GM12801 (cell line): ENCODE results near the gene NELL2.

ENCODE experiments used
- TF ChIP-seq, protein P1 (sequence below): IDR thresholded peaks from one replicate; pipeline ENCODE4 v1.5.1; 2011; ENCODE audit warnings: control low read depth; ENCODE audit not compliant: insufficient read length; ENCODE audit errors: extremely low read depth

The NELL2 gene

GRCh38 chr12:44526655-44527182, 349.4 kb downstream of the NELL2 start:
- TF ChIP-seq, protein P1, sequence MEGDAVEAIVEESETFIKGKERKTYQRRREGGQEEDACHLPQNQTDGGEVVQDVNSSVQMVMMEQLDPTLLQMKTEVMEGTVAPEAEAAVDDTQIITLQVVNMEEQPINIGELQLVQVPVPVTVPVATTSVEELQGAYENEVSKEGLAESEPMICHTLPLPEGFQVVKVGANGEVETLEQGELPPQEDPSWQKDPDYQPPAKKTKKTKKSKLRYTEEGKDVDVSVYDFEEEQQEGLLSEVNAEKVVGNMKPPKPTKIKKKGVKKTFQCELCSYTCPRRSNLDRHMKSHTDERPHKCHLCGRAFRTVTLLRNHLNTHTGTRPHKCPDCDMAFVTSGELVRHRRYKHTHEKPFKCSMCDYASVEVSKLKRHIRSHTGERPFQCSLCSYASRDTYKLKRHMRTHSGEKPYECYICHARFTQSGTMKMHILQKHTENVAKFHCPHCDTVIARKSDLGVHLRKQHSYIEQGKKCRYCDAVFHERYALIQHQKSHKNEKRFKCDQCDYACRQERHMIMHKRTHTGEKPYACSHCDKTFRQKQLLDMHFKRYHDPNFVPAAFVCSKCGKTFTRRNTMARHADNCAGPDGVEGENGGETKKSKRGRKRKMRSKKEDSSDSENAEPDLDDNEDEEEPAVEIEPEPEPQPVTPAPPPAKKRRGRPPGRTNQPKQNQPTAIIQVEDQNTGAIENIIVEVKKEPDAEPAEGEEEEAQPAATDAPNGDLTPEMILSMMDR: no peak

- TF ChIP-seq, protein P1: no peak
Observed at GRCh38 chr12:44525806-44526654, 350.1 kb downstream of the NELL2 start.

DNA sequence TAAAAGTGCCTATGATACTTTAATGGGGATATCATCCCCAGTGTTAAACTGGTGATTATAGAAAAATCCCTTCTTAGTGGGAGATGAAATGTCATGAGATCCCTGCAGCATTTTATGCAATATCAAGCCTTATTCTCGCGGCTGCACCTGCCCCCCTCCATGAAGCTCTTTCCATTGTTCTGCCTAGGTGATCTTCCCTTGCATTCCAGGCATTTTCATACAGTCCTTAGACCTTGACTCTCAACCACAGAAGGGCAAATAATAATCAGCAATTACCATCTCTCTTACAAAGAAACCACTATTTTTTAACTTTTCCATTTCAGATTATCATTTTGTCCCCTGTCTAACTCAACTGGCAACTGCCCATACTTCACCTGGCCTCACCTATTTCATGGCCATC, 352.3 kb downstream of the NELL2 start:
- TF ChIP-seq, protein P1: no peak

- TF ChIP-seq, protein P1: no peak
Observed at GRCh38 chr12:44521702-44522101, 354.4 kb downstream of the NELL2 start.

DNA sequence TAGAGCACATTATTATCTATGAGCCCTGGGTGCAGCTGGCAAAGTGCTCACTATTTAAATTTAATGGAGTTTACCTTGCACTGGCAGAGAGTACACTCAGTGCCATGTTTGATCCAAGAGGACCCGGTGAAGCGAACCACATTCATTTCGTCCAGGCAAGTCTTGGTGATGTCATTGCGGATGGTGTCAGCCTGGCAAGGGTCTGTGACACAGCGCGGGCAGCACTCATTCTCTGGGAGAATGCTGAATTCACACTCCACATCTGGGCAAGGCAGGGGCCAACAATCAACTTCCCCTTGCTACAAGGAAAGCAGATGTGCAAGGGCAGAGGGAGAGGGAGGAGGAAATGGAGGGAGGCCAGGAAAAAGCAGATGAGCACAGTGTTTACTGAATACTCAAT, 356.2 kb downstream of the NELL2 start:
- TF ChIP-seq, protein P1: no peak

GRCh38 chr12:44511289-44511688, 364.8 kb downstream of the NELL2 start:
- TF ChIP-seq, protein P1: no peak

- TF ChIP-seq, protein P1: no peak
Observed at GRCh38 chr12:44510510-44510909, 365.6 kb downstream of the NELL2 start.
